ENCODE data around the gene CCSER1.
A peak's percentile ranks its signal among the peaks of the same experiment; 100 is the strongest.
"Not testable (repeated sequence)": the region's sequence is repeated elsewhere in the genome, so short reads cannot be mapped to it uniquely, and the experiment has no call there.

CCSER1 gene

GRCh38 chr4:90299373-90299772 is 172.2 kb downstream of the CCSER1 start:
- DNase-seq (ENCODE audit: low spot score), result no peak

GRCh38 chr4:90306810-90307209 is 179.6 kb downstream of the CCSER1 start:
- DNase-seq (ENCODE audit: low spot score), result no peak

- peak; percentile 6 for DNase-seq (ENCODE audit: low spot score)
These were observed 189.9 kb downstream of the CCSER1 start for GRCh38 chr4:90317140-90317539.

GRCh38 chr4:90317785-90318184 is 190.6 kb downstream of the CCSER1 start:
- peak; percentile 63 for DNase-seq (ENCODE audit: low spot score)

- peak; percentile 50 for DNase-seq (ENCODE audit: low spot score)
These were observed 191.0 kb downstream of the CCSER1 start for GRCh38 chr4:90318193-90318592.

- DNase-seq (ENCODE audit: low spot score), result peak; percentile 3
These were observed 201.4 kb downstream of the CCSER1 start for GRCh38 chr4:90328558-90328957.

GRCh38 chr4:90330546-90330945 is 203.4 kb downstream of the CCSER1 start:
- no peak for DNase-seq (ENCODE audit: low spot score)

- DNase-seq (ENCODE audit: low spot score), result no peak
These were observed 218.5 kb downstream of the CCSER1 start for GRCh38 chr4:90345549-90346215.

GRCh38 chr4:90349636-90350035 is 222.4 kb downstream of the CCSER1 start:
- no peak for DNase-seq (ENCODE audit: low spot score)

- peak; percentile 65 for DNase-seq (ENCODE audit: low spot score)
These were observed 230.0 kb downstream of the CCSER1 start for GRCh38 chr4:90357117-90357710.

- DNase-seq (ENCODE audit: low spot score), result no peak
These were observed 247.9 kb downstream of the CCSER1 start for GRCh38 chr4:90375081-90375480.

GRCh38 chr4:90393215-90393614 is 266.0 kb downstream of the CCSER1 start:
- DNase-seq (ENCODE audit: low spot score), result no peak

- DNase-seq (ENCODE audit: low spot score), result no peak
These were observed 276.6 kb downstream of the CCSER1 start for GRCh38 chr4:90403781-90404180.

GRCh38 chr4:90407897-90408296 is 280.7 kb downstream of the CCSER1 start:
- DNase-seq (ENCODE audit: low spot score), result not testable (repeated sequence)

GRCh38 chr4:90412786-90413185 is 285.6 kb downstream of the CCSER1 start:
- DNase-seq (ENCODE audit: low spot score), result not testable (repeated sequence)

- DNase-seq (ENCODE audit: low spot score), result no peak
These were observed 287.9 kb downstream of the CCSER1 start for GRCh38 chr4:90415116-90415515.

- peak; percentile 62 for DNase-seq (ENCODE audit: low spot score)
These were observed 292.0 kb downstream of the CCSER1 start for GRCh38 chr4:90419124-90419711.

GRCh38 chr4:90421161-90421560 is 294.0 kb downstream of the CCSER1 start:
- no peak for DNase-seq (ENCODE audit: low spot score)

- no peak for DNase-seq (ENCODE audit: low spot score)
These were observed 298.7 kb downstream of the CCSER1 start for GRCh38 chr4:90425893-90426292.

GRCh38 chr4:90438522-90438921 is 311.3 kb downstream of the CCSER1 start:
- no peak for DNase-seq (ENCODE audit: low spot score)

GRCh38 chr4:90441770-90442169 is 314.6 kb downstream of the CCSER1 start:
- DNase-seq (ENCODE audit: low spot score), result no peak

GRCh38 chr4:90442619-90443018 is 315.4 kb downstream of the CCSER1 start:
- DNase-seq (ENCODE audit: low spot score), result no peak

- peak; percentile 51 for DNase-seq (ENCODE audit: low spot score)
These were observed 316.0 kb downstream of the CCSER1 start for GRCh38 chr4:90443231-90443630.

- DNase-seq (ENCODE audit: low spot score), result no peak
These were observed 317.7 kb downstream of the CCSER1 start for GRCh38 chr4:90444904-90445303.

All from kidney tubule cell (primary cell).